ENCODE results near the gene TOX4. TPM values are rescaled to one million over a fixed set of nuclear protein-coding genes. Genes with fewer than 3 reads are reported as not detected.
"Not testable (repeated sequence)": the region's sequence is repeated elsewhere in the genome, so short reads cannot be mapped to it uniquely, and the experiment has no call there.

The TOX4 gene
- total and polyA plus RNA-seq, 10 donors, result 9.9 to 70.8 (median 49.8) TPM

GRCh38 chr14:21543521-21543960 lies 66.5 kb downstream of the TOX4 start:
- DNase-seq, result no peak
- intact Hi-C loops (cut with DNase I; ENCODE audit: low total_unique reads), result no loop called here
- no peaks in the 10 kb centered on the region for H3K9me3 ChIP-seq
- no peaks in the 10 kb centered on the region for H3K36me3 ChIP-seq
- WGBS, 5 donors, result 53 to 64% (median 59%) methylated on average over 7 of the region's 7 CpGs
- H3K4me3 ChIP-seq, result no peak overlapping the region
- H3K4me1 ChIP-seq, result no peaks in the 10 kb centered on the region
- H3K27me3 ChIP-seq (replicated peaks in 1 of 7), result peaks cover 0 to 37% (median 3%) of the 10 kb centered on the region in 7 donors
- no peak overlapping the region for H3K27ac ChIP-seq
- TF ChIP-seq POLR2AphosphoS5 (IDR thresholded peaks at IDR 0.05) (no peak), POLR2A (IDR thresholded peaks at IDR 0.05) (no peak)
- TF ChIP-seq, protein P1, sequence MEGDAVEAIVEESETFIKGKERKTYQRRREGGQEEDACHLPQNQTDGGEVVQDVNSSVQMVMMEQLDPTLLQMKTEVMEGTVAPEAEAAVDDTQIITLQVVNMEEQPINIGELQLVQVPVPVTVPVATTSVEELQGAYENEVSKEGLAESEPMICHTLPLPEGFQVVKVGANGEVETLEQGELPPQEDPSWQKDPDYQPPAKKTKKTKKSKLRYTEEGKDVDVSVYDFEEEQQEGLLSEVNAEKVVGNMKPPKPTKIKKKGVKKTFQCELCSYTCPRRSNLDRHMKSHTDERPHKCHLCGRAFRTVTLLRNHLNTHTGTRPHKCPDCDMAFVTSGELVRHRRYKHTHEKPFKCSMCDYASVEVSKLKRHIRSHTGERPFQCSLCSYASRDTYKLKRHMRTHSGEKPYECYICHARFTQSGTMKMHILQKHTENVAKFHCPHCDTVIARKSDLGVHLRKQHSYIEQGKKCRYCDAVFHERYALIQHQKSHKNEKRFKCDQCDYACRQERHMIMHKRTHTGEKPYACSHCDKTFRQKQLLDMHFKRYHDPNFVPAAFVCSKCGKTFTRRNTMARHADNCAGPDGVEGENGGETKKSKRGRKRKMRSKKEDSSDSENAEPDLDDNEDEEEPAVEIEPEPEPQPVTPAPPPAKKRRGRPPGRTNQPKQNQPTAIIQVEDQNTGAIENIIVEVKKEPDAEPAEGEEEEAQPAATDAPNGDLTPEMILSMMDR (IDR thresholded peaks at IDR 0.05 in 8 of 11, conservative IDR thresholded peaks at IDR 0.05 in 3 of 11), result no peak

GRCh38 chr14:21543963-21544362 lies 67.0 kb downstream of the TOX4 start:
- WGBS, 5 donors, result 55 to 71% (median 61%) methylated on average over 5 of the region's 5 CpGs
- no peaks in the 10 kb centered on the region for H3K36me3 ChIP-seq
- intact Hi-C loops (cut with DNase I; ENCODE audit: low total_unique reads), result no loop called here
- no peaks in the 10 kb centered on the region for H3K4me1 ChIP-seq
- no peaks in the 10 kb centered on the region for H3K9me3 ChIP-seq
- no peak overlapping the region for H3K27ac ChIP-seq
- TF ChIP-seq, protein P1 (IDR thresholded peaks at IDR 0.05 in 8 of 11, conservative IDR thresholded peaks at IDR 0.05 in 3 of 11), result no peak
- TF ChIP-seq POLR2AphosphoS5 (IDR thresholded peaks at IDR 0.05) (no peak), POLR2A (IDR thresholded peaks at IDR 0.05) (no peak)
- peaks cover 0 to 33% (median under 1%) of the 10 kb centered on the region in 7 donors for H3K27me3 ChIP-seq (replicated peaks in 1 of 7)
- H3K4me3 ChIP-seq, result no peak overlapping the region
- no peak for DNase-seq

- DNase-seq; intact Hi-C loops (cut with DNase I; ENCODE audit: low total_unique reads); H3K4me3 ChIP-seq: not testable (repeated sequence)
These were observed 67.6 kb downstream of the TOX4 start for GRCh38 chr14:21544588-21544987.

More at GRCh38 chr14:21544588-21544987, 67.6 kb downstream of the TOX4 start:
- WGBS, 5 donors, result 82 to 94% (median 90%) methylated on average over 6 to 7 of the region's 7 CpGs
- H3K27ac ChIP-seq, H3K9me3 ChIP-seq, H3K4me1 ChIP-seq, H3K36me3 ChIP-seq: not testable (repeated sequence)
- H3K27me3 ChIP-seq (replicated peaks in 1 of 7), result peaks cover 0 to 27% (median 0%) of the 10 kb centered on the region in 7 donors

Small RNA genes lying within 50 kb of the gene (small RNA-seq; reads per million reads assigned to genes)
- gene RN7SL650P, result 0 reads per million in 4 donors

Other genes starting within 250 kb of the TOX4 start
- gene HNRNPC, start 207.8 kb upstream of the TOX4 start, total RNA-seq, result 100 to 1,000 TPM; 374 to 648 (median 506) TPM
- 100 to 1,000 TPM; 497 to 824 (median 677) TPM for gene HNRNPC, start 207.8 kb upstream of the TOX4 start, polyA plus RNA-seq
- 1 to 10 TPM in 3 of 7 donors, under 1 TPM in 4; 0.33 to 4.0 (median 0.87) TPM for gene RPGRIP1, start 197.1 kb upstream of the TOX4 start, total RNA-seq
- 1 to 10 TPM in 1 of 3 donors, under 1 TPM in 2; 0.46 to 1.3 (median 0.61) TPM for gene RPGRIP1, start 197.1 kb upstream of the TOX4 start, polyA plus RNA-seq
- 10 to 100 TPM; 53.1 to 65.3 (median 58.0) TPM for gene SUPT16H, start 93.2 kb upstream of the TOX4 start, total RNA-seq
- 10 to 100 TPM; 41.3 to 56.0 (median 49.5) TPM for gene SUPT16H, start 93.2 kb upstream of the TOX4 start, polyA plus RNA-seq
- 10 to 100 TPM; 83.9 to 99.4 (median 90.8) TPM for gene CHD8, start 21.1 kb upstream of the TOX4 start, total RNA-seq
- gene CHD8, start 21.1 kb upstream of the TOX4 start, polyA plus RNA-seq, result 10 to 100 TPM; 23.8 to 38.2 (median 30.5) TPM
- 10 to 100 TPM; 21.5 to 34.2 (median 29.3) TPM for gene RAB2B, start 236 bp upstream of the TOX4 start, total RNA-seq
- gene RAB2B, start 236 bp upstream of the TOX4 start, polyA plus RNA-seq, result 10 to 100 TPM in 2 of 3 donors, 1 to 10 TPM in 1; 7.2 to 19.9 (median 12.2) TPM
- 10 to 100 TPM; 52.0 to 88.7 (median 64.8) TPM for gene METTL3, start 34.1 kb downstream of the TOX4 start, total RNA-seq
- gene METTL3, start 34.1 kb downstream of the TOX4 start, polyA plus RNA-seq, result 10 to 100 TPM; 46.2 to 61.1 (median 47.7) TPM
- 1 to 10 TPM; 2.7 to 6.7 (median 4.6) TPM for gene SALL2, start 49.2 kb downstream of the TOX4 start, total RNA-seq
- gene SALL2, start 49.2 kb downstream of the TOX4 start, polyA plus RNA-seq, result 1 to 10 TPM in 1 of 3 donors, under 1 TPM in 2; 0.76 to 1.1 (median 0.93) TPM
- not detected for gene OR10G3, start 102.9 kb downstream of the TOX4 start, total RNA-seq
- gene OR10G3, start 102.9 kb downstream of the TOX4 start, polyA plus RNA-seq, result under 1 TPM in 1 of 3 donors, not detected in 2; 0.06 TPM
- not detected for gene OR10G2, start 157.7 kb downstream of the TOX4 start, total RNA-seq
- not detected for gene OR10G2, start 157.7 kb downstream of the TOX4 start, polyA plus RNA-seq
- gene OR4E2, start 176.6 kb downstream of the TOX4 start, total RNA-seq, result not detected
- not detected for gene OR4E2, start 176.6 kb downstream of the TOX4 start, polyA plus RNA-seq
- not detected for gene OR4E1, start 196.6 kb downstream of the TOX4 start, total RNA-seq
- gene OR4E1, start 196.6 kb downstream of the TOX4 start, polyA plus RNA-seq, result not detected